Measurements from ENCODE around the gene PITPNB. TPM values are rescaled to one million over a fixed set of nuclear protein-coding genes. Genes with fewer than 3 reads are reported as not detected.

Gene PITPNB
- total RNA-seq, 4 donors from 2014 or later: 28.0 to 48.2 (median 40.3) TPM

- DNase-seq: no peak
- peaks cover 6% of the 10 kb centered on the region for H3K27me3 ChIP-seq
- H3K27ac ChIP-seq: no peak overlapping the region
- H3K9me3 ChIP-seq: no peaks in the 10 kb centered on the region
- intact Hi-C loops (cut with DNase I; ENCODE audit: low total_unique reads): loop anchor here (5.0 kb wide), 1 partner anchor 1051 kb away; no protein-coding TSS in a partner anchor
- peaks cover 0 to 11% (median 7%) of the 10 kb centered on the region in 4 donors for H3K4me1 ChIP-seq
- WGBS, 2 donors (ENCODE audit: low coverage in 1 of 2): 71 to 81% methylated on average over 4 to 18 of the region's 18 CpGs
- no peaks in the 10 kb centered on the region for H3K36me3 ChIP-seq
- TF ChIP-seq POLR2AphosphoS5 (IDR thresholded peaks at IDR 0.05) (no peak), CTCF (IDR thresholded peaks at IDR 0.05) (no peak), POLR2A (IDR thresholded peaks at IDR 0.05) (no peak)
- in situ Hi-C loops (cut with MboI; ENCODE audit: low pct_ligation_motif_present in 1 of 4, low pct_unique_long_range_greater_than_20kb in 1 of 4, low sequenced_read_pairs in 3 of 4): loop anchor here (10.0 to 25.0 kb wide), 4 partner anchors 394 to 1054 kb away; no protein-coding TSS in a partner anchor
- no peak overlapping the region for H3K4me3 ChIP-seq
Measured at GRCh38 chr22:27808451-27809225, 110.4 kb downstream of the PITPNB start.

GRCh38 chr22:27805841-27806240 is 113.2 kb downstream of the PITPNB start:
- in situ Hi-C loops (cut with MboI; ENCODE audit: low pct_ligation_motif_present in 1 of 4, low pct_unique_long_range_greater_than_20kb in 1 of 4, low sequenced_read_pairs in 3 of 4) (loop anchor here (10.0 to 25.0 kb wide), 4 partner anchors 391 to 1051 kb away; no protein-coding TSS in a partner anchor), intact Hi-C loops (cut with DNase I; ENCODE audit: low total_unique reads) (loop anchor here (5.0 kb wide), 1 partner anchor 1049 kb away; no protein-coding TSS in a partner anchor)
- Histone ChIP-seq H3K27me3 (peaks cover 31% of the 10 kb centered on the region), H3K4me3 (no peak overlapping the region), H3K9me3 (no peaks in the 10 kb centered on the region), H3K27ac (no peak overlapping the region), H3K36me3 (no peaks in the 10 kb centered on the region), H3K4me1 (peaks cover 4 to 19% (median 11%) of the 10 kb centered on the region in 4 donors)
- TF ChIP-seq POLR2AphosphoS5 (IDR thresholded peaks at IDR 0.05): no peak
- TF ChIP-seq POLR2A (IDR thresholded peaks at IDR 0.05): no peak
- no peak for TF ChIP-seq CTCF (IDR thresholded peaks at IDR 0.05)
- TF ChIP-seq EP300 (IDR thresholded peaks at IDR 0.05; ENCODE audit: low read depth): no peak
- 78% methylated on average over 7 of the region's 7 CpGs; no CpG with 5 or more reads in 1 of the 2 donors for WGBS, 2 donors (ENCODE audit: low coverage in 1 of 2)
- no peak for DNase-seq

GRCh38 chr22:27804470-27805297 is 114.4 kb downstream of the PITPNB start:
- Histone ChIP-seq H3K4me3 (no peak overlapping the region), H3K27ac (no peak overlapping the region), H3K27me3 (peaks cover 43% of the 10 kb centered on the region), H3K36me3 (no peaks in the 10 kb centered on the region), H3K9me3 (no peaks in the 10 kb centered on the region), H3K4me1 (peaks cover 2 to 27% (median 15%) of the 10 kb centered on the region in 4 donors)
- in situ Hi-C loops (cut with MboI; ENCODE audit: low pct_ligation_motif_present in 1 of 4, low pct_unique_long_range_greater_than_20kb in 1 of 4, low sequenced_read_pairs in 3 of 4): loop anchor here (10.0 to 25.0 kb wide), 4 partner anchors 390 to 1050 kb away; no protein-coding TSS in a partner anchor
- peak; percentile 62 for DNase-seq
- no peak for TF ChIP-seq EP300 (IDR thresholded peaks at IDR 0.05; ENCODE audit: low read depth)
- peak; percentile 60 to 67 (median 61) for TF ChIP-seq CTCF (IDR thresholded peaks at IDR 0.05)
- intact Hi-C loops (cut with DNase I; ENCODE audit: low total_unique reads): loop anchor here (5.0 kb wide), 1 partner anchor 1047 kb away; no protein-coding TSS in a partner anchor
- 32 to 100% methylated on average over 1 to 31 of the region's 31 CpGs for WGBS, 2 donors (ENCODE audit: low coverage in 1 of 2)
